AG04450 (cell line): Measurements from ENCODE around the gene GNAT3. TPM values are rescaled to one million over a fixed set of nuclear protein-coding genes. Genes with fewer than 3 reads are reported as not detected.

Experiments
- CTCF ChIA-PET: fragments of 300-600, 350-600 bp; formaldehyde crosslinking; extraction: SDS; loops from one replicate; lab custom pipeline; 2022; ENCODE audit warnings: antibody characterized with exemption, inconsistent platforms; lab: Charles Lee
- POLR2A ChIA-PET: fragments of 350-600 bp; formaldehyde crosslinking; extraction: SDS; loops from one replicate; lab custom pipeline; 2021; ENCODE audit warnings: antibody characterized with exemption, inconsistent platforms; lab: Yijun Ruan, JAX
- DNase-seq: peaks from one replicate; pipeline ENCODE4 v3.0.0-alpha.2; 2011; ENCODE audit warnings: low read depth, low spot score
- H3K27ac ChIP-seq: one replicate; pipeline ENCODE4 v1.5.1; 2012; ENCODE audit warnings: low read depth, low read length, control low read depth
- H3K27me3 ChIP-seq: one replicate; pipeline ENCODE4 v1.6.0; 2012; ENCODE audit warnings: low read length; ENCODE audit not compliant: control insufficient read depth, insufficient read depth
- H3K4me3 ChIP-seq: 2 replicates; pipeline ENCODE4 v1.5.1; 2011; ENCODE audit warnings: mild to moderate bottlenecking, low read depth, low read length, control low read depth
- H3K9me3 ChIP-seq: 2 replicates; pipeline ENCODE4 v1.5.1; 2012; ENCODE audit warnings: low read length; ENCODE audit not compliant: control insufficient read depth, insufficient read depth
- CTCF ChIP-seq: IDR thresholded peaks from 2 replicates; pipeline ENCODE4 v1.5.1; 2011; ENCODE audit warnings: low read depth, low read length, control low read depth, inconsistent platforms
- polyA plus RNA-seq: library from polyadenylated mRNA; depleted of rRNA; stranded (reverse); fragments of >200 nt; gene quantifications from 2 replicates; pipeline ENCODE4 v1.2.3, GENCODE V29; 2011

Gene GNAT3
- polyA plus RNA-seq, 1 experiment: not detected

- no peak for DNase-seq
- CTCF ChIA-PET: interaction anchor here (1.9 kb wide), 1 partner anchor 12 kb away, joined by 9 read pairs; no protein-coding TSS in a partner anchor
These were observed 71.0 kb downstream of the GNAT3 start for GRCh38 chr7:80440883-80441282.

DNA sequence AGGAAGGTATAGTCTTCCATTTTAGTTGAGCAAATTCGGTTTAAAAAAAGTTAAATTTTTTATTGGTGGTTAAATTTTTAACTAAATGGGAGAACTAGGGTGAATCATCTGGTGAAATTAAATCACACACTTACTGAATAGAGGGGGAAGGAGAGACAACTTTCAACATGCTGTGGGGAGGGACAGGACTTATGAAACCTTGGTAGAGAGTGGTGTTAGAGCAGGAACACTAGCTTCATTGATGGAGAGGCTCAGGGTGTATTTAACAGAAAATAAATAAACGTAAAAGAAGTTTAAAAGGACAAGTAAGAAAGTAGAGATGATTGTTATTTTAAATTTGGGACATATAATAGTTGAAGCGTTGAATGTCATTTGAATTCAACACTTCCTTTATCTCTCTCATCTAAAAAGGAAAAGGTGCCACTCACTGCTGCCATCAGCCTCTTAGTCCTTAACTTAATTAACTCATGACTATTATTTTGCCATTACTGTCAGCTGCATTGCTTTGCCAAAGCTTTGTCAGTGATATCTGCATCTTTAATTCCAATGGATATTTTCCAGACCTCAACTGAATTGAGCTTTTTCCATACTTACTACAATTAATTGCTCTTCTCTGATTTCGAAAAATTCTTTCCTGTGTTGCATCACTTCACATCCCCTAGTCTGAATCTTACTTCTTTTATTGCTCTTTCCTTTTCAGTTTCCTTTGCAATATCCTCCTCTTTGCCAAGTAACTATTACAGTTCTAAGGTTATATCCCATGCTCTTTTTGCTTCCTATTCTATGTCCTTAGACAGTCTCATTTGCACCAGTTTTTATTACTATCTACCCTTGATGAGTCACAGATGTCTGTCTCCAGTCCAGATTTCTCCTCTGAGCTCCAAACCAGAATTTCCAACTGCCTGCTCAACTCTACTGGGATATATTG lies 71.7 kb downstream of the GNAT3 start:
- peak overlapping the region; percentile 34 for H3K27ac ChIP-seq
- H3K9me3 ChIP-seq: no peaks in the 10 kb centered on the region
- POLR2A ChIA-PET: no interaction called here
- H3K4me3 ChIP-seq: no peak overlapping the region
- H3K27me3 ChIP-seq: no peaks in the 10 kb centered on the region
- CTCF ChIA-PET: interaction anchor here (0.6 to 1.9 kb wide), 3 partner anchors 12 to 88 kb away, joined by 3 to 9 read pairs (median 3); no protein-coding TSS in a partner anchor
- no peak for TF ChIP-seq CTCF
- DNase-seq: no peak

More at GRCh38 chr7:80440883-80441282, 71.0 kb downstream of the GNAT3 start:
- Histone ChIP-seq H3K27me3 (no peaks in the 10 kb centered on the region), H3K27ac (peak overlapping the region; percentile 34), H3K4me3 (no peak overlapping the region), H3K9me3 (no peaks in the 10 kb centered on the region)
- TF ChIP-seq CTCF: no peak
- POLR2A ChIA-PET: no interaction called here

DNA sequence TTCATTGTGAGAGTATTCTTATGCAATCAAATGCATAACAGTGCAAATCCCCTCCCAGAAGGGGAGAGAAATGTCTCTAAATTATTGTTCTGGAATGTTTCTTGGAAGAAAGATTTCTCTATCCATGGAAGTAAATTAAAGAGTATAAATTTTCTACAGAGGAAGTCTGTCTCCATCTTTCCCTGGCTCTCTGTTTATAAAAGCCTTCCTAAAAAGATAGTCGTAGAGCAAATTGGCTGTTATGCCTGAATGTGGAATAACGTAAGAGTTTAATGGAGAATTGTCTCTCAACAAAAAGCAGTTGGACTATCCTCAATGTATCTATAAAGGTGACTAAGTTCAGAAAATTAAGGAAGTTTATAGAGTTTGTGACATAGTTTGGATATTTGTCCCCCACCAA lies 76.3 kb downstream of the GNAT3 start:
- Histone ChIP-seq H3K4me3 (no peak overlapping the region), H3K27me3 (no peaks in the 10 kb centered on the region), H3K9me3 (no peaks in the 10 kb centered on the region; the same call in 1 of the 2 replicates), H3K27ac (no peak overlapping the region)
- ChIA-PET CTCF (no interaction called here), POLR2A (no interaction called here)
- no peak for DNase-seq
- no peak for TF ChIP-seq CTCF

DNA sequence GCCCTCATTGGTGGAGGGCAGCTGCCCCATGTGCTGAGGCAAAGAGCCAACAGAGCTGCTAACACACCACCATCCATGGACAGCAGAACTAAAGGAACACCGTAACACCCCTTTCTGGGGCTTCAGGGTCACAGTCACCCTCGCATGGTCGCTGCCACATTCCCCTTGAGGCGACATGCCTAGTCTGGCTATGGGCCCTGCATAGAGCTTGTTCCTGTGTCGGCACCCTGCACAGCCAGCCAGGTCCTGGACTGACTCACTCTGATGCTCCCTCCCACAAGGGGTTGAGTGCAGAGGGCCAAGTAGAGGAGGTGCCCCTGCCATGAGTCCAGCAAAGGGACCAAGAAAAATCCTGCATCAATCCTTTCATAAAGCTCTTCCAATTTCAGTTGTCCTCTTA lies 77.8 kb downstream of the GNAT3 start:
- no peaks in the 10 kb centered on the region; the same call in 1 of the 2 replicates for H3K9me3 ChIP-seq
- no peak overlapping the region for H3K27ac ChIP-seq
- CTCF ChIA-PET: no interaction called here
- H3K4me3 ChIP-seq: no peak overlapping the region
- no peak for DNase-seq
- POLR2A ChIA-PET: no interaction called here
- H3K27me3 ChIP-seq: no peaks in the 10 kb centered on the region
- TF ChIP-seq CTCF: no peak

GRCh38 chr7:80432166-80432565 lies 79.7 kb downstream of the GNAT3 start:
- Histone ChIP-seq H3K27ac (no peak overlapping the region), H3K9me3 (no peaks in the 10 kb centered on the region; the same call in 1 of the 2 replicates), H3K27me3 (no peaks in the 10 kb centered on the region), H3K4me3 (no peak overlapping the region)
- no peak for TF ChIP-seq CTCF
- CTCF ChIA-PET: no interaction called here
- DNase-seq: no peak
- POLR2A ChIA-PET: no interaction called here
